GM06990 (cell line): ENCODE data around the gene GFRAL.

Experiments
- DNase-seq: peaks from one replicate; pipeline ENCODE4 v3.0.0-alpha.2; 2011; ENCODE audit not compliant: insufficient read length; ENCODE audit errors: extremely low read depth
- H3K27me3 ChIP-seq: replicated peaks from 2 replicates; pipeline ENCODE4 v1.6.0; 2011; ENCODE audit warnings: low read length; ENCODE audit not compliant: control insufficient read depth, insufficient read depth
- H3K36me3 ChIP-seq: 2 replicates; pipeline ENCODE4 v1.5.1; 2011; ENCODE audit warnings: low read length; ENCODE audit not compliant: control insufficient read depth, insufficient read depth
- H3K4me3 ChIP-seq: replicated peaks from 2 replicates; pipeline ENCODE4 v1.5.1; 2011; ENCODE audit warnings: low read depth, mild to moderate bottlenecking, control low read depth, low read length
- CTCF ChIP-seq: IDR thresholded peaks from 2 replicates; pipeline ENCODE4 v1.5.1; 2011; ENCODE audit warnings: low read length, control low read depth, mild to moderate bottlenecking, inconsistent platforms; ENCODE audit not compliant: insufficient read depth, poor library complexity, severe bottlenecking

The GFRAL gene

GRCh38 chr6:55433446-55434130 is 106.3 kb downstream of the GFRAL start:
- no peak for DNase-seq
- Histone ChIP-seq H3K4me3 (no peak overlapping the region), H3K27me3 (no peaks in the 10 kb centered on the region), H3K36me3 (no peaks in the 10 kb centered on the region)
- no peak for TF ChIP-seq CTCF

GRCh38 chr6:55437141-55437540 is 109.9 kb downstream of the GFRAL start:
- H3K4me3 ChIP-seq, result no peak overlapping the region
- no peaks in the 10 kb centered on the region for H3K36me3 ChIP-seq
- no peaks in the 10 kb centered on the region for H3K27me3 ChIP-seq
- no peak for DNase-seq
- TF ChIP-seq CTCF, result no peak

- no peaks in the 10 kb centered on the region for H3K36me3 ChIP-seq
- TF ChIP-seq CTCF, result no peak
- H3K27me3 ChIP-seq, result no peaks in the 10 kb centered on the region
- no peak overlapping the region for H3K4me3 ChIP-seq
- DNase-seq, result no peak
Observed at GRCh38 chr6:55438203-55438602, 110.9 kb downstream of the GFRAL start.

- DNase-seq, result no peak
Observed at GRCh38 chr6:55443238-55444134, 116.2 kb downstream of the GFRAL start.

GRCh38 chr6:55445648-55446204 is 118.5 kb downstream of the GFRAL start:
- no peaks in the 10 kb centered on the region for H3K36me3 ChIP-seq
- DNase-seq, result peak; percentile 0
- TF ChIP-seq CTCF, result peak; percentile 40
- H3K27me3 ChIP-seq, result no peaks in the 10 kb centered on the region
- no peak overlapping the region for H3K4me3 ChIP-seq

More at GRCh38 chr6:55443238-55444134, 116.2 kb downstream of the GFRAL start:
- no peak overlapping the region for H3K4me3 ChIP-seq
- no peak for TF ChIP-seq CTCF
- no peaks in the 10 kb centered on the region for H3K36me3 ChIP-seq
- H3K27me3 ChIP-seq, result no peaks in the 10 kb centered on the region
